VCaP (cell line): ENCODE results near the gene ZNF652.

ENCODE experiments used
- H3K27ac ChIP-seq: fragments of 450-650 bp; 2 replicates; pipeline ENCODE4 v1.5.1; 2017
- CTCF ChIP-seq: fragments of 450-650 bp; conservative IDR thresholded peaks from 2 replicates; pipeline ENCODE4 v1.5.1; 2017; ENCODE audit warnings: mild to moderate bottlenecking, moderate library complexity

The ZNF652 gene

GRCh38 chr17:49383060-49383459 is 21.0 kb upstream of the ZNF652 start:
- no peak for TF ChIP-seq CTCF
- H3K27ac ChIP-seq = no peak overlapping the region

- H3K27ac ChIP-seq = no peak overlapping the region
- TF ChIP-seq CTCF = no peak
These were observed 20.5 kb upstream of the ZNF652 start for GRCh38 chr17:49382556-49382955.

- no peak for TF ChIP-seq CTCF
- no peak overlapping the region for H3K27ac ChIP-seq
These were observed 19.7 kb upstream of the ZNF652 start for GRCh38 chr17:49381793-49382192.

GRCh38 chr17:49381033-49381432 is 19.0 kb upstream of the ZNF652 start:
- TF ChIP-seq CTCF = no peak
- no peak overlapping the region for H3K27ac ChIP-seq

GRCh38 chr17:49379926-49380325 is 17.9 kb upstream of the ZNF652 start:
- H3K27ac ChIP-seq = no peak overlapping the region
- TF ChIP-seq CTCF = no peak

GRCh38 chr17:49378311-49378710 is 16.3 kb upstream of the ZNF652 start:
- TF ChIP-seq CTCF = no peak
- H3K27ac ChIP-seq = no peak overlapping the region

GRCh38 chr17:49375544-49375943 is 13.5 kb upstream of the ZNF652 start:
- no peak overlapping the region for H3K27ac ChIP-seq
- TF ChIP-seq CTCF = no peak

GRCh38 chr17:49373115-49373514 is 11.1 kb upstream of the ZNF652 start:
- no peak for TF ChIP-seq CTCF
- no peak overlapping the region for H3K27ac ChIP-seq
